ENCODE measurements around the gene SERPINB5. TPM values are rescaled to one million over a fixed set of nuclear protein-coding genes. Genes with fewer than 3 reads are reported as not detected.

The SERPINB5 gene, protein sequence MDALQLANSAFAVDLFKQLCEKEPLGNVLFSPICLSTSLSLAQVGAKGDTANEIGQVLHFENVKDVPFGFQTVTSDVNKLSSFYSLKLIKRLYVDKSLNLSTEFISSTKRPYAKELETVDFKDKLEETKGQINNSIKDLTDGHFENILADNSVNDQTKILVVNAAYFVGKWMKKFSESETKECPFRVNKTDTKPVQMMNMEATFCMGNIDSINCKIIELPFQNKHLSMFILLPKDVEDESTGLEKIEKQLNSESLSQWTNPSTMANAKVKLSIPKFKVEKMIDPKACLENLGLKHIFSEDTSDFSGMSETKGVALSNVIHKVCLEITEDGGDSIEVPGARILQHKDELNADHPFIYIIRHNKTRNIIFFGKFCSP
- 1 to 10 TPM in 1 of 5 donors, under 1 TPM in 1, not detected in 3; 0.72 to 3.9 TPM for total RNA-seq
- 10 to 100 TPM in 1 of 3 donors, not detected in 2; 27.1 TPM for polyA plus RNA-seq
- long read RNA-seq, donor 1: 0 reads
- long read RNA-seq, donor 2: 0 reads
- long read RNA-seq, donor 3: 0 reads
- long read RNA-seq, donor 4: 0 reads
- long read RNA-seq, donor 5: 0 reads
- long read RNA-seq, donor 6: 0 reads
- long read RNA-seq, donor 7, partial matches to known transcripts: 0 of 2 reads
- long read RNA-seq, donor 7, other reads (novel, unspliced or antisense): 0 of 2 reads
- long read RNA-seq, donor 8: 0 reads
- long read RNA-seq, donor 9: 0 reads
- long read RNA-seq, donor 10: 0 reads

DNA sequence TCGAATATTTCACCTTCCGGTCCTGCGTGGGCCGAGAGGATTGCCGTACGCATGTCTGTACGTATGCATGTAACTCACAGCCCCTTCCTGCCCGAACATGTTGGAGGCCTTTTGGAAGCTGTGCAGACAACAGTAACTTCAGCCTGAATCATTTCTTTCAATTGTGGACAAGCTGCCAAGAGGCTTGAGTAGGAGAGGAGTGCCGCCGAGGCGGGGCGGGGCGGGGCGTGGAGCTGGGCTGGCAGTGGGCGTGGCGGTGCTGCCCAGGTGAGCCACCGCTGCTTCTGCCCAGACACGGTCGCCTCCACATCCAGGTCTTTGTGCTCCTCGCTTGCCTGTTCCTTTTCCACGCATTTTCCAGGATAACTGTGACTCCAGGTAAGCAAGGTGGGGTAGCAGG lies at the start of gene SERPINB5:
Gene SERPINB5, plus strand, starts transcription at position 291 of the 400 bp plus-strand sequence. CDS start 7,471 bp downstream, outside the sequence.
- Histone ChIP-seq H3K4me1 (no peaks in the 10 kb centered on the region), H3K36me3 (no peaks in the 10 kb centered on the region), H3K27me3 (no peaks in the 10 kb centered on the region), H3K27ac (no peak within 1 kb of the TSS), H3K4me3 (no peak within 1 kb of the TSS), H3K9me3 (no peaks in the 10 kb centered on the region)
- peak; percentile 49 to 70 for DNase-seq
- intact Hi-C loops (cut with DNase I; ENCODE audit: low total_unique reads): no loop called here
- peak in 1 of 3 donors; percentile 15 for TF ChIP-seq POLR2AphosphoS5 (IDR thresholded peaks at IDR 0.05)
- TF ChIP-seq POLR2A (IDR thresholded peaks at IDR 0.05): no peak
- TF ChIP-seq, protein P1, sequence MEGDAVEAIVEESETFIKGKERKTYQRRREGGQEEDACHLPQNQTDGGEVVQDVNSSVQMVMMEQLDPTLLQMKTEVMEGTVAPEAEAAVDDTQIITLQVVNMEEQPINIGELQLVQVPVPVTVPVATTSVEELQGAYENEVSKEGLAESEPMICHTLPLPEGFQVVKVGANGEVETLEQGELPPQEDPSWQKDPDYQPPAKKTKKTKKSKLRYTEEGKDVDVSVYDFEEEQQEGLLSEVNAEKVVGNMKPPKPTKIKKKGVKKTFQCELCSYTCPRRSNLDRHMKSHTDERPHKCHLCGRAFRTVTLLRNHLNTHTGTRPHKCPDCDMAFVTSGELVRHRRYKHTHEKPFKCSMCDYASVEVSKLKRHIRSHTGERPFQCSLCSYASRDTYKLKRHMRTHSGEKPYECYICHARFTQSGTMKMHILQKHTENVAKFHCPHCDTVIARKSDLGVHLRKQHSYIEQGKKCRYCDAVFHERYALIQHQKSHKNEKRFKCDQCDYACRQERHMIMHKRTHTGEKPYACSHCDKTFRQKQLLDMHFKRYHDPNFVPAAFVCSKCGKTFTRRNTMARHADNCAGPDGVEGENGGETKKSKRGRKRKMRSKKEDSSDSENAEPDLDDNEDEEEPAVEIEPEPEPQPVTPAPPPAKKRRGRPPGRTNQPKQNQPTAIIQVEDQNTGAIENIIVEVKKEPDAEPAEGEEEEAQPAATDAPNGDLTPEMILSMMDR (IDR thresholded peaks at IDR 0.05): no peak
- TF ChIP-seq EP300 (IDR thresholded peaks at IDR 0.05): no peak
- WGBS, 5 donors: 63 to 84% (median 68%) methylated on average over 21 of the region's 21 CpGs

DNA sequence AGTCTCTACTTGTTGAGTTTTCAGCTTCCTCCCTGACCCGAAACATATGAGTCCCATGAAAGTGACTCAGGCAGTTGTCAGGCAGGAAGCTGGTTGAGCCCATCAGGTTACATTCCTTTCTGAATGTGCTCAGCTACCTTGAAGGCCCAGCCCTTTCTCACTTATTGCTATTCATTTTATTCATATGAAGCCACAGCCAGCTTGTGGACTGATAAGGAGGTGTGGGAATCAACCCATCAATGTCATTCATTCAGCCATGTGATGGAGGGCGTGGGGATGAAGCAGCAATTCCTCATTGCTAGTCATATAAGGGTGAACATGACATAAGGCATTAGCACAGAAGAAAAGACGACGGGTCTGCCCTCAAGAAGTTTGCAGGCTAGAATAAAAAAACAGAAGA lies 49.2 kb upstream of the SERPINB5 start:
- intact Hi-C loops (cut with DNase I; ENCODE audit: low total_unique reads): no loop called here
- TF ChIP-seq POLR2AphosphoS5 (IDR thresholded peaks at IDR 0.05) (no peak), EP300 (IDR thresholded peaks at IDR 0.05) (no peak), POLR2A (IDR thresholded peaks at IDR 0.05) (no peak)
- TF ChIP-seq, protein P1 (IDR thresholded peaks at IDR 0.05): no peak

DNA sequence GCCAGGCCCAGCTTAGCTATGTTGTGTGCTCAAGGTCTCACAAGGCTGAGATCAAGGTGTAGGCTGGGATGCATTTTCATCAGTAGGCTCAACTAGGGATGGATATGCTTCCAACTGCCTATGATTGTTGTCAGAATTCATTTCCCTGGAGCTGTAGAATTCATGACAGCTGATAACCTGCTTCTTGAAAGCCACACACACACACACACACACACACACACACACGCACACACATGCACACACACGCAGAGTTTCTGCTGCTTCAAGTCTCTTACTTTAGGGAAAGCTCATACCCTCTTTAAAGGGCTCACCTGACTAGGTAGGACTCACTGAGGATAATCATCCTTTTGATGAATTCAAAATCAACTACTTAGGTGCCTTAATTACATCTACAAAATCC lies 46.2 kb upstream of the SERPINB5 start:
- no peaks in the 10 kb centered on the region for H3K4me1 ChIP-seq
- H3K27ac ChIP-seq: no peak overlapping the region
- H3K27me3 ChIP-seq: no peaks in the 10 kb centered on the region
- intact Hi-C loops (cut with DNase I; ENCODE audit: low total_unique reads): no loop called here
- WGBS, 5 donors: 65 to 75% (median 73%) methylated on average over 2 of the region's 2 CpGs
- H3K36me3 ChIP-seq: no peaks in the 10 kb centered on the region
- no peaks in the 10 kb centered on the region for H3K9me3 ChIP-seq
- TF ChIP-seq, protein P1 (IDR thresholded peaks at IDR 0.05): no peak
- TF ChIP-seq EP300 (IDR thresholded peaks at IDR 0.05): no peak
- TF ChIP-seq POLR2A (IDR thresholded peaks at IDR 0.05): no peak
- no peak for DNase-seq
- no peak overlapping the region for H3K4me3 ChIP-seq

More for the DNA sequence above, 49.2 kb upstream of the SERPINB5 start:
- H3K27ac ChIP-seq: no peak overlapping the region
- no peaks in the 10 kb centered on the region for H3K36me3 ChIP-seq
- H3K4me1 ChIP-seq: peaks cover 0 to 9% (median 7%) of the 10 kb centered on the region in 4 donors
- no peaks in the 10 kb centered on the region for H3K9me3 ChIP-seq
- WGBS, 5 donors: 66 to 85% (median 82%) methylated on average over 4 of the region's 4 CpGs
- no peaks in the 10 kb centered on the region for H3K27me3 ChIP-seq
- DNase-seq: peak in 1 of 2 donors; percentile 46
- H3K4me3 ChIP-seq: no peak overlapping the region

DNA sequence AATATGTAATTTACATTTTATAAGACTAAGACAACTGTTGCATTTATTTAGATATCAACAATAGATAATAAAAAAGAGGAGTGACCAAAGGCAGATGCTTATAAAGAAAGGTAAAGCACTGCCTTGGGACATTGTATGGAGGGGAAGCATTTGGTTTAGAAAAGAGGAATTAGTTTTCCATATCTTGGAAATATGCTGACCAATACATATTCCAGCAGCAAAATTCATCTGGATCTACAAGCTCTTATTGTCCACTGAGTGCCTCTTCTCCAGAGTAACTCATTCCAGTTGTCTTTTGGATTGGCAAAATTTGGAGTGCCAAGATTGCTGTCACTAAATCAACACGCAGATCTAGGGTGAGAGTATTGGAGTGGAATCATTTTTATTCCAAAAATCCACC lies 45.6 kb upstream of the SERPINB5 start:
- H3K36me3 ChIP-seq: no peaks in the 10 kb centered on the region
- DNase-seq: no peak
- no peaks in the 10 kb centered on the region for H3K27me3 ChIP-seq
- no peaks in the 10 kb centered on the region for H3K4me1 ChIP-seq
- WGBS, 5 donors: 50 to 83% (median 68%) methylated on average over 1 of the region's 1 CpG
- no peak overlapping the region for H3K27ac ChIP-seq
- intact Hi-C loops (cut with DNase I; ENCODE audit: low total_unique reads): no loop called here
- no peak for TF ChIP-seq POLR2AphosphoS5 (IDR thresholded peaks at IDR 0.05)
- TF ChIP-seq EP300 (IDR thresholded peaks at IDR 0.05): no peak
- TF ChIP-seq, protein P1 (IDR thresholded peaks at IDR 0.05): no peak
- TF ChIP-seq POLR2A (IDR thresholded peaks at IDR 0.05): no peak
- H3K4me3 ChIP-seq: no peak overlapping the region
- no peaks in the 10 kb centered on the region for H3K9me3 ChIP-seq
